ENCODE data around the gene SPDYE5.
"Not testable (repeated sequence)": the region's sequence is repeated elsewhere in the genome, so short reads cannot be mapped to it uniquely, and the experiment has no call there.

DNA sequence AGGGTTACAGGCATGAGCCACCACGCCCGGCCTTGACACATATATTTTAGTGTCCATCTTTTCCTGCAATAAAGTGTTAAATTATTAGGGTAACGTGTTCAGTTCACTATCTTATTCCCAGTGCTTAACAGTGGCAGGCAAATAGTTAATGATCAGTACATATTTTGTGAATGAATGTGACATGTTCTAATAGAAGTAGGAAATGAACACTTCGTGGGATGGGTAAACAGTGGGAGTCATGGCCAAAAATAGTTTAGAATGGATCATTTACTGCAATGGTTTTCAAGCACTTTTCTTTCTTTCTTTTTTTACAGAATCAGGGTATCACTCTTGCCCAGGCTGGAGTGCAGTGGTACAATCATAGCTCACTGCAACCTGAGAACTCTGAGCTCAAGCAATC, 22.0 kb upstream of the SPDYE5 start:
- not testable (repeated sequence) for TF ChIP-seq POLR2A (IDR thresholded peaks at IDR 0.05)
- TF ChIP-seq, protein P1, sequence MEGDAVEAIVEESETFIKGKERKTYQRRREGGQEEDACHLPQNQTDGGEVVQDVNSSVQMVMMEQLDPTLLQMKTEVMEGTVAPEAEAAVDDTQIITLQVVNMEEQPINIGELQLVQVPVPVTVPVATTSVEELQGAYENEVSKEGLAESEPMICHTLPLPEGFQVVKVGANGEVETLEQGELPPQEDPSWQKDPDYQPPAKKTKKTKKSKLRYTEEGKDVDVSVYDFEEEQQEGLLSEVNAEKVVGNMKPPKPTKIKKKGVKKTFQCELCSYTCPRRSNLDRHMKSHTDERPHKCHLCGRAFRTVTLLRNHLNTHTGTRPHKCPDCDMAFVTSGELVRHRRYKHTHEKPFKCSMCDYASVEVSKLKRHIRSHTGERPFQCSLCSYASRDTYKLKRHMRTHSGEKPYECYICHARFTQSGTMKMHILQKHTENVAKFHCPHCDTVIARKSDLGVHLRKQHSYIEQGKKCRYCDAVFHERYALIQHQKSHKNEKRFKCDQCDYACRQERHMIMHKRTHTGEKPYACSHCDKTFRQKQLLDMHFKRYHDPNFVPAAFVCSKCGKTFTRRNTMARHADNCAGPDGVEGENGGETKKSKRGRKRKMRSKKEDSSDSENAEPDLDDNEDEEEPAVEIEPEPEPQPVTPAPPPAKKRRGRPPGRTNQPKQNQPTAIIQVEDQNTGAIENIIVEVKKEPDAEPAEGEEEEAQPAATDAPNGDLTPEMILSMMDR (IDR thresholded peaks at IDR 0.05): not testable (repeated sequence)
